ENCODE results near the gene PGS1.
"Not testable (repeated sequence)": the region's sequence is repeated elsewhere in the genome, so short reads cannot be mapped to it uniquely, and the experiment has no call there.

PGS1 gene

DNA sequence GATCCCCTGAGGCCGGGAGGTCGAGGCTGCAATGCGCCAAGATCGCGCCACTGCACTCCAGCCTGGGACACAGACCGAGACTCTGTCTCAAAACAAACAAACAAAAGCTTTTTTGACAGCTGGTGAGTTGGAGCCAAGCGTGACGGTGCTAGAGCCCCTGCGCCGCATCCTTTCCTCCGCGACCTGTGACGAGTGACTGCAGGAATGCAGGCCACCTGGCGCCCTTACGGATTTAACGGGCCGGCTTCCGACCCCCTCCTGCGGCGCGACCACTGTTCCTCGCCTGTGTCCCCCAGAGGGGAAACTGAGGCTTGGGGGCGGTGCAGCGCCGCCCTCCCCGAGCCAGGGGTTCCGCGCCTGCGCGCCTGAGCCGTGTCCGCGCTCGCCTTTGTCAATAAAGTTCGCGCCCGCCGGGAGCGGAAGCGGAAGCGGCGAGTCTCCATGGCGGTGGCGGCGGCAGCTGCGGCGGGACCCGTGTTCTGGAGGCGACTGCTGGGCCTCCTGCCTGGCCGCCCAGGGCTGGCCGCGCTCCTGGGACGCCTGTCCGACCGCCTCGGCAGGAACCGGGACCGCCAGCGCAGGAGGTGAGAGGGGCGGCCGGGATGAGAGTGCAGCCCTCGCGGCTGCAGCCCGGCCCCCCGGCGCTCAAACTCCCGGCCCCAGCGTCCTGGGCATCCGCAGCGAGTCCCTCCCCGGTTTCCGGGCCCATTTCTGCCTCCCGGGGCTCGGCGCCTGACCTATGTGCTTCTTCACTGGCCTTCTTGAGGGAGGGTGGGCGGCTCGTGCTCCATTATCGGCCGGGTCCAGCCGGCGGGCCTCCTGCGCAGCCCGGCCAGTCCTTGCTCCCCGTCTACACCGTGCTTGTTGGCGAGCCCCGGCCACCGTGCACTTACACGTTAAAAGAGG, at the start of gene PGS1:
Gene PGS1 (plus strand): TSS at position 425 of the 906 bp plus-strand sequence. CDS start 17 bp downstream, at position 442.
- DNase-seq: peak; percentile 89

GRCh38 chr17:78329263-78330059, 49.0 kb upstream of the PGS1 start:
- peak; percentile 66 for DNase-seq

GRCh38 chr17:78330570-78331224, 47.8 kb upstream of the PGS1 start:
- no peak for DNase-seq

DNA sequence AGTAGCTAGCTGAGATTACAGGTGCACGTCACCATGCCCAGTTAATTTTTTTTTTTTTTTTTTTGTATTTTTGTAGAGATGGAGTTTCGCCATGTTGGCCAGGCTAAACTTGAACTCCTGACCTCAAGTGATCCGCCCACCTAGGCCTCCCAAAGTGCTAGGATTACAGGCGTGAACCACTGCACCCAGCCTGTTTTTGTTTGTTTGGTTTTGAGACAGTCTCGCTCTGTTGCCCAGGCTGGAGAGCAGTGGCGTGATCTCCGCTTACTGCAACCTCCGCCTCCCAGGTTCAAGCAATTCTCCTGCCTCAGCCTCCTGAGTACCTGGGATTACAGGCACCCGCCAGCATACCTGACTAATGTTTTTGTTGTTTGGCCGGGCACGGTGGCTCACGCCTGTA, 47.1 kb upstream of the PGS1 start:
- DNase-seq: not testable (repeated sequence)

- peak; percentile 45 for DNase-seq
Observed at GRCh38 chr17:78332991-78333390, 45.5 kb upstream of the PGS1 start.

- DNase-seq: no peak
Observed at GRCh38 chr17:78335209-78335608, 43.2 kb upstream of the PGS1 start.

DNA sequence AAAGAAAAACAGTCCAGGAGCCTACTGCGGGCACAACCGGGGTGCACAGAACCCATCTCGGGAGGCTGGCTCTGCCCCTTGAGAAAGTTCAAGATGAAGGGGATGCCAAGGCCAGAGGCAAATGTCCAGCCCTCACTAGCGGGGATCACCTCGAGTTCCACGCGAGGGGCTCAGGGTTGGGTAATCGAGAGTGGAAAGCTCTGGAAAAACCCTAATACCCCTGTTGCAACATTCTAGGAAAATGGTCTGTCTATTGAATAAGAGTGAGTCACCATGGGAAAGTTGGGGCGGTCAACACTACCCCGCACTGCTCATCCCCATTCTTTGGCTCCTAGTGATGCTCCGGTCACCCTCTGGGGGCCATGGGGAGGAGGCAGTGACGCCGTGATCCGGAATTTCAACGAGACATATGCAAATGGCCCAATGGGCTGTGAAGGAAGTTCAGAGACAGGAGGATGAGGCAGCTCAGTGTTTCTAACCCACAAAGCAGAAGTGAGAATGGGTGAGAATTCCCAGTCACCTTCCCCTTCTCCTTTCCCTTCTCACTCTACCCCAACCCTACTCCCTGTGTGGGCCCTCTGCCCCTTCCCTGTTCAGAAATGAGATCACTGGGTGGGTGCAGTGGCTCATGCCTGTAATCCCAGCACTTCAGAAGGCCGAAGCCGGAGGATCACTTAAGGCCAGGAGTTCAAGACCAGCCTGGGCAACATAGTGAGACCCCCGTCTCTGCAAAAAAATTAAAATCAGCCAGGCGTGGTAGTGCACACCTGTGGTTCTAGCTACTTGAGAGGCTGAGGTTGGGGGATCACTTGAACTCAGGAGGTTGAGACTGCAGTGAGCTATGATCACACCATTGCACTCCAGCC, 41.0 kb upstream of the PGS1 start:
- no peak for DNase-seq

DNA sequence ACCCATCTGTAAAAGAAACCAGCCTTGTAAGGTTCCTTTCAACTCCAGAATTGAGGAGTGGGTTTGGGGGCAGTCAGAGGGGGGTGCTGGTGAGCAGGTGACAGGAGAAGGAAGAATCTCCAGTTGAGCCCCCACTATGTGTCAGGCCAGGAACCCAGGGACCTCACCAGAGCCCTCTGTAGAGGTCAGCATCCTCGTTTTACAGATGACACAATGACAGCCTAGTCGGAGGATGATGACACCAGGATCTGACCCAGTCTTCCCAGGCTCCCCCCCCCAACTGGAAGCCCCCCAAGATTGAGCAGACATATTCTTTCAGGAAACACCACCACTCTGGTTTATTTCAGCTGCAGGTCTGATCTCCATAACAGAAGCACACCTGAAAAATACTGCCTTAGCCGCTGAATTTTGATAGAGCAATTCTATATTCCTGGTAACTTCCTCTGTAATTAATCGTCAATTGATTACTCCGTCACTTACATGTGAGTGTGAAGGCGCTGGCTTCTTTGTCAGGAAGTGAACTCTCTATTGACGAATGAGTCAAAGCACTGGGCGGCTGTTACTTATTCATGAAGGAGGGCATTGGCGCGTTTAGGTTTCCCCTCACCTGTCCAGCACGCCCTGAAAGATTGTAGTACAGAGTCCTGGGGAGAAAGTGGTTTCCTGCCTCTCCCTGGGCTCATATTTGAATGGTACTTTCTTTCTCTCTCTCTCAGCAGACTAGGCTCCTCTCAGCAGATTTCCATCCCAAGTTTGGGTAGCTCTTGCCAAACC, 39.8 kb upstream of the PGS1 start:
- no peak for DNase-seq

GRCh38 chr17:78340183-78340955, 38.1 kb upstream of the PGS1 start:
- DNase-seq: no peak

DNA sequence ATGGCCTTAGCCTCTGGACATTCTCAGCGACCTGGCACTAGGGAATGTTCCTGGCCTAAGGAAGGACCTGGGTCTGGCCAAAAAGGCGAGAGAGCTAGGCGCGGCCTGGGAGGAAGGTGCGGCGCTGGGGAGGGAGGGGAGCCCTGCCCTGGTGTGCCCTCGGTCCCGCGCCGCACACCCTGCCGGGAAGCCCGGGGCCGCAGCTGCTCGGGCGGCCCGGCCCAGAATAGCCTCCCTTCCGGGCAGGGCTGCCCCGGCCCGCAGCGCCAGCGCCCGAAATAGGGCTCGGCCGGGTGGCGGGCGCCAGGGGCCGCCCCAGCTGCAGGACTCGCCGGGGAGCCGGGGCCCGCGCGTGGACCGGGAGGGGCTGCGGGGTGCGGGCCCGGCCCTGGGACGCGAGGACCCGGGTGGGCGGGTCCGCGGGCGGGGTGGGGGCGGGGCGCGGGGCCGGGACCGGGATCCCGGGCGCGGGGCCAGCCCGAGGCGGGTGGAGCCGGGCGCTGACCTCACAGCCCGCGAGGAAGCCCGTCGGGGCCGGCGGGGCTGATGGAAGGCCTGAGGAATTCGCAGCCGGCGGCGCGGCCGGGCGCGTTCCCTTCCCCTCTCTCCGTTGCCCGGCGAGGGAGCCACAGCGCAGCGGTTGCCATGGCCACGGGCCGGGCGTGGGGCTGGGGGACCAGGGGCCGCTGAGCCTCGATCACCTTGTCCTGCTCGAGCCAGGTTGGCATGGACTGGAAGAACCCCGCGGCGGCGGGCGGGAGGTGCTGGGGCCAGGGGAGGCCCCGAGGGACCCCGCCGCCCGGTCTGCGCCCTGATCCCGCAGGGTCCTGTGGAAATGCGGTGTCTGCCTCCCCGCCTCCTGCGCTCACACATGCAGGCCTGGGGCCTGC, 36.6 kb upstream of the PGS1 start:
- no peak for DNase-seq

GRCh38 chr17:78342449-78343186, 35.8 kb upstream of the PGS1 start:
- no peak for DNase-seq

- no peak for DNase-seq
Observed at GRCh38 chr17:78343187-78343542, 35.3 kb upstream of the PGS1 start.

- DNase-seq: peak; percentile 83
Observed at GRCh38 chr17:78343543-78344201, 34.8 kb upstream of the PGS1 start.

GRCh38 chr17:78344666-78345065, 33.8 kb upstream of the PGS1 start:
- no peak for DNase-seq

- DNase-seq: no peak
Observed at GRCh38 chr17:78345172-78345571, 33.3 kb upstream of the PGS1 start.

- no peak for DNase-seq
Observed at GRCh38 chr17:78345791-78346494, 32.5 kb upstream of the PGS1 start.

DNA sequence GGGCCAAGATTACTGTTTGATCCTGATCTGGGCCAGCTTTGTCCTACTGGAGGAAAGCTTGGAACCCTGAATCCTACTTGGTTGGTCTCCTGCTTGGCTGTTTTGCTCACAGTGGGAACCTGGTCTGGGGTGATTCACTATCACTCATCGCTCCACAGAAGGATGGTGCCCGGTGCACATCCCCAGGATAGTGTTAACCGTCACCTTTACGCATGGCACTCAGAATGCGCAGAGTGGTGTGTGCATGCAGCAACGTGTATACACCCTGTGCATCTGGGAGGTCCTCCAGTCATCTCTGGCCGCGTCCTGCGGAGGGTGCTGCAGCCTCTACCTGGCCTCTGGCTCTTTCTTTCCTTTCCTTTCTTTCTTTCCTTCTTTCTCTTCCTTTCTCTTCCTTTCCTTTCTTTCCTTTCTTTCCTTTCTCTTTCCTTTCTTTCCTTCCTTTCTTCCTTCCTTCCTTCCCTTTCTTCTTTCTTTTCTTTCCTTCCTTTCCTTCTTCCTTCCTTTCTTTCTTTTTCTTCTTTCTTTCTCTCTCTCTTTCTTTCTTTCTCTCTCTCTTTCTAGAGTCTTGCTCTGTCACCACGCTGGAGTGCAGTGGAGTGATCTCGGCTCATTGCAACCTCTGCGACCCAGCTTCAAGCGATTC, 31.7 kb upstream of the PGS1 start:
- DNase-seq: no peak
